GM23338 (cell line): ENCODE measurements around the gene LYPD4.

Source experiments
- CREB1 ChIP-seq: fragments of 250-450 bp; sonication (Bioruptor Pico); IDR thresholded peaks from 2 replicates; pipeline ENCODE4 v1.5.0; 2020; ENCODE audit warnings: low read depth, mild to moderate bottlenecking, moderate library complexity
- EZH2 ChIP-seq: fragments of 200-600 bp; sonication (generic); IDR thresholded peaks from one replicate; pipeline ENCODE4 v1.8.0; 2017; ENCODE audit warnings: antibody characterized with exemption, mild to moderate bottlenecking, low read depth; ENCODE audit not compliant: unreplicated experiment
- EZH2phosphoT487 ChIP-seq: fragments of 200-600 bp; sonication (generic); IDR thresholded peaks from one replicate; pipeline ENCODE4 v1.8.1; 2018; ENCODE audit warnings: antibody characterized with exemption; ENCODE audit not compliant: unreplicated experiment
- JUNB ChIP-seq: IDR thresholded peaks from one replicate; pipeline ENCODE4 v1.6.1; 2016; ENCODE audit warnings: antibody characterized with exemption; ENCODE audit not compliant: unreplicated experiment
- NANOG ChIP-seq: IDR thresholded peaks from 2 replicates; pipeline ENCODE4 v1.6.1; 2016; ENCODE audit warnings: antibody characterized with exemption, borderline replicate concordance
- POLR2AphosphoS5 ChIP-seq: IDR thresholded peaks from 2 replicates; pipeline ENCODE4 v1.6.1; 2016; ENCODE audit warnings: antibody characterized with exemption, low read depth
- STAT1 ChIP-seq: IDR thresholded peaks from one replicate; pipeline ENCODE4 v1.6.1; 2016; ENCODE audit warnings: antibody characterized with exemption; ENCODE audit not compliant: unreplicated experiment
- ZNF114 ChIP-seq: fragments of 250-450 bp; sonication (Bioruptor Pico); IDR thresholded peaks from 2 replicates; pipeline ENCODE4 v1.5.0; 2020; ENCODE audit warnings: mild to moderate bottlenecking, moderate library complexity
- ZNF331 ChIP-seq: fragments of 250-450 bp; sonication (Bioruptor Pico); IDR thresholded peaks from 2 replicates; pipeline ENCODE4 v1.5.0; 2020; ENCODE audit warnings: low read depth, mild to moderate bottlenecking, moderate library complexity
- TF ChIP-seq, protein P1 (sequence below), 2 experiments: fragments of 200-600 bp in 1 of 2; sonication (generic) in 1 of 2; conservative IDR thresholded peaks; 2 replicates each; pipeline versions ENCODE4 v1.5.1 to v1.6.1; 2016 to 2017; ENCODE audit warnings: antibody characterized with exemption in 2 of 2, low read depth in 2 of 2, mild to moderate bottlenecking in 2 of 2, moderate library complexity in 1 of 2
- TF ChIP-seq, protein P2 (sequence below): IDR thresholded peaks from one replicate; pipeline ENCODE4 v1.6.1; 2018; ENCODE audit warnings: antibody characterized with exemption; ENCODE audit not compliant: unreplicated experiment
- TF ChIP-seq, protein P3 (sequence below): IDR thresholded peaks from 2 replicates; pipeline ENCODE4 v1.6.1; 2016; ENCODE audit warnings: antibody characterized with exemption
- TF ChIP-seq, protein P4 (sequence below): fragments of 250-450 bp; sonication (Bioruptor Pico); IDR thresholded peaks from 2 replicates; pipeline ENCODE4 v1.5.0; 2020; ENCODE audit warnings: mild to moderate bottlenecking, moderate library complexity

GRCh38 chr19:41861846-41862245 is 17.4 kb upstream of the LYPD4 start:
- TF ChIP-seq, protein P1, sequence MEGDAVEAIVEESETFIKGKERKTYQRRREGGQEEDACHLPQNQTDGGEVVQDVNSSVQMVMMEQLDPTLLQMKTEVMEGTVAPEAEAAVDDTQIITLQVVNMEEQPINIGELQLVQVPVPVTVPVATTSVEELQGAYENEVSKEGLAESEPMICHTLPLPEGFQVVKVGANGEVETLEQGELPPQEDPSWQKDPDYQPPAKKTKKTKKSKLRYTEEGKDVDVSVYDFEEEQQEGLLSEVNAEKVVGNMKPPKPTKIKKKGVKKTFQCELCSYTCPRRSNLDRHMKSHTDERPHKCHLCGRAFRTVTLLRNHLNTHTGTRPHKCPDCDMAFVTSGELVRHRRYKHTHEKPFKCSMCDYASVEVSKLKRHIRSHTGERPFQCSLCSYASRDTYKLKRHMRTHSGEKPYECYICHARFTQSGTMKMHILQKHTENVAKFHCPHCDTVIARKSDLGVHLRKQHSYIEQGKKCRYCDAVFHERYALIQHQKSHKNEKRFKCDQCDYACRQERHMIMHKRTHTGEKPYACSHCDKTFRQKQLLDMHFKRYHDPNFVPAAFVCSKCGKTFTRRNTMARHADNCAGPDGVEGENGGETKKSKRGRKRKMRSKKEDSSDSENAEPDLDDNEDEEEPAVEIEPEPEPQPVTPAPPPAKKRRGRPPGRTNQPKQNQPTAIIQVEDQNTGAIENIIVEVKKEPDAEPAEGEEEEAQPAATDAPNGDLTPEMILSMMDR (conservative IDR thresholded peaks at IDR 0.05; ENCODE audit: low read depth in 2 of 2) = no peak
- TF ChIP-seq EZH2 = no peak
- TF ChIP-seq POLR2AphosphoS5 = no peak
- TF ChIP-seq ZNF114 (CRISPR knock-in tag) = no peak
- no peak for TF ChIP-seq JUNB
- TF ChIP-seq, protein P2, sequence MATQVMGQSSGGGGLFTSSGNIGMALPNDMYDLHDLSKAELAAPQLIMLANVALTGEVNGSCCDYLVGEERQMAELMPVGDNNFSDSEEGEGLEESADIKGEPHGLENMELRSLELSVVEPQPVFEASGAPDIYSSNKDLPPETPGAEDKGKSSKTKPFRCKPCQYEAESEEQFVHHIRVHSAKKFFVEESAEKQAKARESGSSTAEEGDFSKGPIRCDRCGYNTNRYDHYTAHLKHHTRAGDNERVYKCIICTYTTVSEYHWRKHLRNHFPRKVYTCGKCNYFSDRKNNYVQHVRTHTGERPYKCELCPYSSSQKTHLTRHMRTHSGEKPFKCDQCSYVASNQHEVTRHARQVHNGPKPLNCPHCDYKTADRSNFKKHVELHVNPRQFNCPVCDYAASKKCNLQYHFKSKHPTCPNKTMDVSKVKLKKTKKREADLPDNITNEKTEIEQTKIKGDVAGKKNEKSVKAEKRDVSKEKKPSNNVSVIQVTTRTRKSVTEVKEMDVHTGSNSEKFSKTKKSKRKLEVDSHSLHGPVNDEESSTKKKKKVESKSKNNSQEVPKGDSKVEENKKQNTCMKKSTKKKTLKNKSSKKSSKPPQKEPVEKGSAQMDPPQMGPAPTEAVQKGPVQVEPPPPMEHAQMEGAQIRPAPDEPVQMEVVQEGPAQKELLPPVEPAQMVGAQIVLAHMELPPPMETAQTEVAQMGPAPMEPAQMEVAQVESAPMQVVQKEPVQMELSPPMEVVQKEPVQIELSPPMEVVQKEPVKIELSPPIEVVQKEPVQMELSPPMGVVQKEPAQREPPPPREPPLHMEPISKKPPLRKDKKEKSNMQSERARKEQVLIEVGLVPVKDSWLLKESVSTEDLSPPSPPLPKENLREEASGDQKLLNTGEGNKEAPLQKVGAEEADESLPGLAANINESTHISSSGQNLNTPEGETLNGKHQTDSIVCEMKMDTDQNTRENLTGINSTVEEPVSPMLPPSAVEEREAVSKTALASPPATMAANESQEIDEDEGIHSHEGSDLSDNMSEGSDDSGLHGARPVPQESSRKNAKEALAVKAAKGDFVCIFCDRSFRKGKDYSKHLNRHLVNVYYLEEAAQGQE = no peak
- TF ChIP-seq, protein P3, sequence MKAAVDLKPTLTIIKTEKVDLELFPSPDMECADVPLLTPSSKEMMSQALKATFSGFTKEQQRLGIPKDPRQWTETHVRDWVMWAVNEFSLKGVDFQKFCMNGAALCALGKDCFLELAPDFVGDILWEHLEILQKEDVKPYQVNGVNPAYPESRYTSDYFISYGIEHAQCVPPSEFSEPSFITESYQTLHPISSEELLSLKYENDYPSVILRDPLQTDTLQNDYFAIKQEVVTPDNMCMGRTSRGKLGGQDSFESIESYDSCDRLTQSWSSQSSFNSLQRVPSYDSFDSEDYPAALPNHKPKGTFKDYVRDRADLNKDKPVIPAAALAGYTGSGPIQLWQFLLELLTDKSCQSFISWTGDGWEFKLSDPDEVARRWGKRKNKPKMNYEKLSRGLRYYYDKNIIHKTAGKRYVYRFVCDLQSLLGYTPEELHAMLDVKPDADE = no peak
- TF ChIP-seq CREB1 (CRISPR knock-in tag) = no peak
- no peak for TF ChIP-seq EZH2phosphoT487
- no peak for TF ChIP-seq STAT1
- TF ChIP-seq, protein P4, sequence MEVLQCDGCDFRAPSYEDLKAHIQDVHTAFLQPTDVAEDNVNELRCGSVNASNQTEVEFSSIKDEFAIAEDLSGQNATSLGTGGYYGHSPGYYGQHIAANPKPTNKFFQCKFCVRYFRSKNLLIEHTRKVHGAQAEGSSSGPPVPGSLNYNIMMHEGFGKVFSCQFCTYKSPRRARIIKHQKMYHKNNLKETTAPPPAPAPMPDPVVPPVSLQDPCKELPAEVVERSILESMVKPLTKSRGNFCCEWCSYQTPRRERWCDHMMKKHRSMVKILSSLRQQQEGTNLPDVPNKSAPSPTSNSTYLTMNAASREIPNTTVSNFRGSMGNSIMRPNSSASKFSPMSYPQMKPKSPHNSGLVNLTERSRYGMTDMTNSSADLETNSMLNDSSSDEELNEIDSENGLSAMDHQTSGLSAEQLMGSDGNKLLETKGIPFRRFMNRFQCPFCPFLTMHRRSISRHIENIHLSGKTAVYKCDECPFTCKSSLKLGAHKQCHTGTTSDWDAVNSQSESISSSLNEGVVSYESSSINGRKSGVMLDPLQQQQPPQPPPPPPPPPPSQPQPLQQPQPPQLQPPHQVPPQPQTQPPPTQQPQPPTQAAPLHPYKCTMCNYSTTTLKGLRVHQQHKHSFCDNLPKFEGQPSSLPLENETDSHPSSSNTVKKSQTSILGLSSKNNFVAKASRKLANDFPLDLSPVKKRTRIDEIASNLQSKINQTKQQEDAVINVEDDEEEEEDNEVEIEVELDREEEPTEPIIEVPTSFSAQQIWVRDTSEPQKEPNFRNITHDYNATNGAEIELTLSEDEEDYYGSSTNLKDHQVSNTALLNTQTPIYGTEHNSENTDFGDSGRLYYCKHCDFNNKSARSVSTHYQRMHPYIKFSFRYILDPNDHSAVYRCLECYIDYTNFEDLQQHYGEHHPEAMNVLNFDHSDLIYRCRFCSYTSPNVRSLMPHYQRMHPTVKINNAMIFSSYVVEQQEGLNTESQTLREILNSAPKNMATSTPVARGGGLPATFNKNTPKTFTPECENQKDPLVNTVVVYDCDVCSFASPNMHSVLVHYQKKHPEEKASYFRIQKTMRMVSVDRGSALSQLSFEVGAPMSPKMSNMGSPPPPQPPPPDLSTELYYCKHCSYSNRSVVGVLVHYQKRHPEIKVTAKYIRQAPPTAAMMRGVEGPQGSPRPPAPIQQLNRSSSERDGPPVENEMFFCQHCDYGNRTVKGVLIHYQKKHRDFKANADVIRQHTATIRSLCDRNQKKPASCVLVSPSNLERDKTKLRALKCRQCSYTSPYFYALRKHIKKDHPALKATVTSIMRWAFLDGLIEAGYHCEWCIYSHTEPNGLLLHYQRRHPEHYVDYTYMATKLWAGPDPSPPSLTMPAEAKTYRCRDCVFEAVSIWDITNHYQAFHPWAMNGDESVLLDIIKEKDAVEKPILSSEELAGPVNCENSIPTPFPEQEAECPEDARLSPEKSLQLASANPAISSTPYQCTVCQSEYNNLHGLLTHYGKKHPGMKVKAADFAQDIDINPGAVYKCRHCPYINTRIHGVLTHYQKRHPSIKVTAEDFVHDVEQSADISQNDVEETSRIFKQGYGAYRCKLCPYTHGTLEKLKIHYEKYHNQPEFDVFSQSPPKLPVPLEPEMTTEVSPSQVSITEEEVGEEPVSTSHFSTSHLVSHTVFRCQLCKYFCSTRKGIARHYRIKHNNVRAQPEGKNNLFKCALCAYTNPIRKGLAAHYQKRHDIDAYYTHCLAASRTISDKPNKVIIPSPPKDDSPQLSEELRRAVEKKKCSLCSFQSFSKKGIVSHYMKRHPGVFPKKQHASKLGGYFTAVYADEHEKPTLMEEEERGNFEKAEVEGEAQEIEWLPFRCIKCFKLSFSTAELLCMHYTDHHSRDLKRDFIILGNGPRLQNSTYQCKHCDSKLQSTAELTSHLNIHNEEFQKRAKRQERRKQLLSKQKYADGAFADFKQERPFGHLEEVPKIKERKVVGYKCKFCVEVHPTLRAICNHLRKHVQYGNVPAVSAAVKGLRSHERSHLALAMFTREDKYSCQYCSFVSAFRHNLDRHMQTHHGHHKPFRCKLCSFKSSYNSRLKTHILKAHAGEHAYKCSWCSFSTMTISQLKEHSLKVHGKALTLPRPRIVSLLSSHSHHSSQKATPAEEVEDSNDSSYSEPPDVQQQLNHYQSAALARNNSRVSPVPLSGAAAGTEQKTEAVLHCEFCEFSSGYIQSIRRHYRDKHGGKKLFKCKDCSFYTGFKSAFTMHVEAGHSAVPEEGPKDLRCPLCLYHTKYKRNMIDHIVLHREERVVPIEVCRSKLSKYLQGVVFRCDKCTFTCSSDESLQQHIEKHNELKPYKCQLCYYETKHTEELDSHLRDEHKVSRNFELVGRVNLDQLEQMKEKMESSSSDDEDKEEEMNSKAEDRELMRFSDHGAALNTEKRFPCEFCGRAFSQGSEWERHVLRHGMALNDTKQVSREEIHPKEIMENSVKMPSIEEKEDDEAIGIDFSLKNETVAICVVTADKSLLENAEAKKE (CRISPR knock-in tag) = no peak
- no peak for TF ChIP-seq NANOG
- no peak for TF ChIP-seq ZNF331
